Smooth muscle cell (in vitro differentiated cells): ENCODE results near the gene POLR1E. TPM values are rescaled to one million over a fixed set of nuclear protein-coding genes. Genes with fewer than 3 reads are reported as not detected.

Experiments used
- DNase-seq: peaks from one replicate; lab custom pipeline; 2025; ENCODE audit not compliant: unreplicated experiment; lab: John Stamatoyannopoulos, UW
- H2AFZ ChIP-seq: fragments of 200-600 bp; sonication (generic); 2 replicates; pipeline ENCODE4 v1.6.0; 2016; ENCODE audit warnings: antibody characterized with exemption, low read depth, mild to moderate bottlenecking
- H3F3A ChIP-seq: fragments of 200-600 bp; sonication (generic); 2 replicates; pipeline ENCODE4 v1.6.0; 2017; ENCODE audit warnings: antibody characterized with exemption, low read depth
- H3K27ac ChIP-seq: fragments of 200-600 bp; sonication (generic); 2 replicates; pipeline ENCODE4 v1.5.1; 2016; ENCODE audit warnings: low read depth, mild to moderate bottlenecking
- H3K27me3 ChIP-seq: fragments of 200-600 bp; sonication (generic); 2 replicates; pipeline ENCODE4 v1.6.1; 2016; ENCODE audit warnings: low read depth, mild to moderate bottlenecking
- H3K36me3 ChIP-seq: fragments of 200-600 bp; sonication (generic); 2 replicates; pipeline ENCODE4 v1.5.1; 2016; ENCODE audit warnings: low read depth
- H3K4me1 ChIP-seq: fragments of 200-600 bp; sonication (generic); 2 replicates; pipeline ENCODE4 v1.5.1; 2016; ENCODE audit warnings: low read depth
- H3K4me2 ChIP-seq: fragments of 200-600 bp; sonication (generic); 2 replicates; pipeline ENCODE4 v1.6.0; 2016; ENCODE audit warnings: mild to moderate bottlenecking
- H3K4me3 ChIP-seq: fragments of 200-600 bp; sonication (generic); 2 replicates; pipeline ENCODE4 v1.5.1; 2016; ENCODE audit warnings: mild to moderate bottlenecking
- H3K79me2 ChIP-seq: fragments of 200-600 bp; sonication (generic); 2 replicates; pipeline ENCODE4 v1.6.0; 2016; ENCODE audit warnings: low read depth, mild to moderate bottlenecking
- H3K9ac ChIP-seq: fragments of 200-600 bp; sonication (generic); 2 replicates; pipeline ENCODE4 v1.6.0; 2016; ENCODE audit warnings: low read depth
- H3K9me3 ChIP-seq: fragments of 200-600 bp; sonication (generic); replicated peaks from 2 replicates; pipeline ENCODE4 v1.5.1; 2016; ENCODE audit warnings: low read depth
- H4K20me1 ChIP-seq: fragments of 200-600 bp; sonication (generic); 2 replicates; pipeline ENCODE4 v1.6.0; 2016; ENCODE audit warnings: low read depth
- CTCF ChIP-seq: fragments of 200-600 bp; sonication (generic); IDR thresholded peaks from 2 replicates; pipeline ENCODE4 v1.5.1; 2017; ENCODE audit warnings: borderline replicate concordance, mild to moderate bottlenecking, antibody characterized with exemption; ENCODE audit not compliant: insufficient read depth, poor library complexity, severe bottlenecking
- WGBS: methylation state at CpG from one replicate; pipeline ENCODE4 v1.1.7; 2016; ENCODE audit warnings: low lambda C conversion rate; 5-methylcytosine and 5-hydroxymethylcytosine counted together
- polyA plus RNA-seq: library from polyadenylated mRNA; unstranded; fragments of >200 nt; fragmentation: Nextera tagmentation; extraction: Ambion mirVana; gene quantifications from 2 replicates; pipeline ENCODE4 v1.2.1, GENCODE V29; 2016
- total RNA-seq: library from RNA; depleted of rRNA; stranded (reverse); fragments of >200 nt; gene quantifications from 2 replicates; pipeline ENCODE4 v1.2.3, GENCODE V29; 2014

POLR1E gene
- total and polyA plus RNA-seq, 2 experiments from 2014 or later: 10.9 to 12.6 TPM

- Histone ChIP-seq H3F3A (no peaks in the 10 kb centered on the region), H3K4me2 (no peak overlapping the region), H4K20me1 (peaks cover 100% of the 10 kb centered on the region), H3K4me3 (no peak overlapping the region), H3K27me3 (no peaks in the 10 kb centered on the region), H3K9me3 (no peaks in the 10 kb centered on the region), H3K79me2 (peaks cover 99% of the 10 kb centered on the region), H3K4me1 (no peaks in the 10 kb centered on the region), H2AFZ (no peak overlapping the region), H3K36me3 (no peaks in the 10 kb centered on the region), H3K27ac (peak overlapping the region; percentile 40), H3K9ac (no peak overlapping the region)
- no peak for TF ChIP-seq CTCF
- WGBS: 77% methylated on average over 1 of the region's 1 CpG
- DNase-seq: no peak
Observed at GRCh38 chr9:37456817-37457216, 28.9 kb upstream of the POLR1E start.

- Histone ChIP-seq H3K4me3 (peak overlapping the region; percentile 60), H3K9me3 (no peaks in the 10 kb centered on the region), H3K27ac (peak overlapping the region; percentile 99), H3K36me3 (no peaks in the 10 kb centered on the region), H4K20me1 (peaks cover 52% of the 10 kb centered on the region), H3K4me1 (peaks cover 15% of the 10 kb centered on the region), H3K9ac (peak overlapping the region; percentile 97), H3K27me3 (no peaks in the 10 kb centered on the region), H3K79me2 (peaks cover 55% of the 10 kb centered on the region), H3K4me2 (peak overlapping the region; percentile 84), H3F3A (peaks cover 7% of the 10 kb centered on the region), H2AFZ (no peak overlapping the region)
- WGBS: 20% methylated on average over 3 of the region's 3 CpGs
- no peak for DNase-seq
- no peak for TF ChIP-seq CTCF
Observed at GRCh38 chr9:37464006-37464405, 21.7 kb upstream of the POLR1E start.

- peak; percentile 91 for DNase-seq
- WGBS: 1% methylated on average over 47 of the region's 47 CpGs
Observed at GRCh38 chr9:37464426-37465248, 21.1 kb upstream of the POLR1E start.

More at GRCh38 chr9:37464426-37465248, 21.1 kb upstream of the POLR1E start:
- Histone ChIP-seq H3K79me2 (peaks cover 49% of the 10 kb centered on the region), H3K9ac (peak overlapping the region; percentile 97), H3K9me3 (no peaks in the 10 kb centered on the region), H3K4me2 (peak overlapping the region; percentile 84), H3K4me1 (peaks cover 15% of the 10 kb centered on the region), H3F3A (peaks cover 7% of the 10 kb centered on the region), H2AFZ (peak overlapping the region; percentile 64), H3K27ac (peak overlapping the region; percentile 99), H3K4me3 (peak overlapping the region; percentile 60), H4K20me1 (peaks cover 46% of the 10 kb centered on the region), H3K27me3 (no peaks in the 10 kb centered on the region), H3K36me3 (no peaks in the 10 kb centered on the region)
- no peak for TF ChIP-seq CTCF
